Anterior cingulate cortex (tissue), 58 donors: ENCODE data around the gene NOC3L.
"Not testable (repeated sequence)": the region's sequence is repeated elsewhere in the genome, so short reads cannot be mapped to it uniquely, and the experiment has no call there.

ENCODE experiments used
- DNase-seq, 58 donors: peaks; one replicate each; lab custom pipeline; 2025; lab: John Stamatoyannopoulos, UW

The NOC3L gene, protein sequence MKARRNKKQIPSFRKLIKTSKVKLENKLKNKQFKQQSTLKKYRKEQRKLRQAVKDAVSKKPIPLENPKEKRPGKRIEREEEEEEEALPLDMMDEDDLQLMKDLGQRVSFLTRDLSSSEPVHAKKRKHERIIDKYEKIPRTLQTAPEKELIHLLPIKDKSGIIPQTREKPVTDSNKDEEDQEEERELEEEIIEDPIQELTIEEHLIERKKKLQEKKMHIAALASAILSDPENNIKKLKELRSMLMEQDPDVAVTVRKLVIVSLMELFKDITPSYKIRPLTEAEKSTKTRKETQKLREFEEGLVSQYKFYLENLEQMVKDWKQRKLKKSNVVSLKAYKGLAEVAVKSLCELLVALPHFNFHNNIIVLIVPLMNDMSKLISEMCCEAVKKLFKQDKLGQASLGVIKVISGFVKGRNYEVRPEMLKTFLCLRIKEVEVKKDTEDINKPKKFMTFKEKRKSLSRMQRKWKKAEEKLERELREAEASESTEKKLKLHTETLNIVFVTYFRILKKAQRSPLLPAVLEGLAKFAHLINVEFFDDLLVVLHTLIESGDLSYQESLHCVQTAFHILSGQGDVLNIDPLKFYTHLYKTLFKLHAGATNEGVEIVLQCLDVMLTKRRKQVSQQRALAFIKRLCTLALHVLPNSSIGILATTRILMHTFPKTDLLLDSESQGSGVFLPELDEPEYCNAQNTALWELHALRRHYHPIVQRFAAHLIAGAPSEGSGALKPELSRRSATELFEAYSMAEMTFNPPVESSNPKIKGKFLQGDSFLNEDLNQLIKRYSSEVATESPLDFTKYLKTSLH

DNA sequence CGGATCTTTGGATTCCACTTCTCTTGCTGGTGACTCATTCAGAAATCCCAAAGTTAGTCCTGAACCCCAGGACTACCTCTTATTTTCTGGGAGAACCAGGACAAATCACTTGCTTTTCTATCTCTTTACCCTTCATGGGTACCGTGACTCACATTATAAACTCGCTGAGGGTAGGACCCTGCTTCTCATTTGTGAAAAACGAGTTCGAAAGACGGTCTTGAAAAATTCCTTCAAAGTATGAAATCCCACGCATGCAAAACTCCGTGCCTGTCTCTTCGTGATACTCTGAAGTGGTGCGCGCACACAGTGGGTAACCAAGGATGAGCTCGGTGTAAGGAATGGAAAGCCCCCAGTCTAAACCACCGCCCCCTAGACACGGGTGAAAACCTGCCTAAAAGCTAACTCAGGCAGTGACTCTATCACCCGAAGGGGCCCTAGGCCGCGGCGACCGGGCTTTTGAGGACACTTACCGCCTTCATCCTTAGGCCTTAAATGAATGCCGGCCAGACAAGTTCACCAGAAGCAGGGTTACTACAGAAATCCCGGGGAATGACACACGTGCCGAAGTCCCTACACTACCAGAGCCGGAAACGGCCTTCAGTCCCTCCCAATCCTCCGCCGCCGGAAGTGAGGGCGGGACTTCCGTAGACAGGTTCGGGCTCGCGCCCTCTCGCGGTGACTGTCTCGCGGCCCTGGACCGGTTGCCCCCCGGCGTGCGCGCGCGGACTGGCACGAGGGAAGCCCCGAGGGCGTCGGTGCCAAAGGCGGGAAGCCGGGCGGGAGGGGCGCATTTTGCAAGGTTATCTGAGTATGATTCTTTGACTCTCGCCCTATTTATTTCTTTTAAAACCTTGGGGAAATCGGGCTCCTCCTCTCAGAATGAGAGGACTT, at the start of gene NOC3L:
NOC3L (minus strand) TSS at position 580 of the 891 bp plus-strand sequence; CDS start at position 479, 101 bp downstream.
- peak; percentile 56 to 99 (median 91) for DNase-seq

DNA sequence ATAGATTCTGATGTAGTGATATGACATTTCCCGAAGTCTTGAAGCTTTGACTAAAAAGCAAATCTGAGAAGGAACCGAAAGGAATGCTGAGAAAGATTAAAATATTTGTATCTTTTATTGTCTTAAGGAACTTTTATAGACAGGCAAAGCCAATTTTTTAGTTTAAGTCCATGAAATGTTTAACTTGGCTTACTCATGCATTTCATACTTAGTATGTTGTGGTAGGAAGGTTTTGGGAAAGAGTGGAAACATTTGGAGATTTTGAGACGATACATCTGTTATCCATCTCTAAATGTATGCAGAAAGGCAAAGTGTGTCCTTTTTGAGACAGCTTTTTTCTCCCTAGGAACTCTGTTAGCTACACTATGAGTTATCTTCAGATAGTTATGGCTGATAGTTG, 49.7 kb upstream of the NOC3L start:
- DNase-seq: no peak

DNA sequence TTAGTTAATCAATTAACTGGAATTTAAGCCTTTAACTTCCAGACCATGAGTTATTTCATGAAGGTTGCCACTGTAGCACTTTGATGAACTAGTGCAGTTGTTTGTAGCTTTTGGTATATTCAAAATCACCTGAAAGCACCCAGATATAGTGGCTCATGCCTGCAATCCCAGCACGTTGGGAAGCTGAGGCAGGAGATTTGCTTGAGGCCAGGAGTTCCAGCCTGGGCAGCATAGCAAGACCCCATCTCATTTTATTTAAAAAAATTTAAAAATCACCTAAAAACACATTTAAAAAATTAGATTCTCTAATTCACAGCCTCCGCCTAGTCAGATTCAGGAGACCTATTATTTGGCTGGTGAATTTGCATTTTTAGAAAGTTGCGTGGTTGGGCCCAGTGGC, 48.6 kb upstream of the NOC3L start:
- DNase-seq: no peak

DNA sequence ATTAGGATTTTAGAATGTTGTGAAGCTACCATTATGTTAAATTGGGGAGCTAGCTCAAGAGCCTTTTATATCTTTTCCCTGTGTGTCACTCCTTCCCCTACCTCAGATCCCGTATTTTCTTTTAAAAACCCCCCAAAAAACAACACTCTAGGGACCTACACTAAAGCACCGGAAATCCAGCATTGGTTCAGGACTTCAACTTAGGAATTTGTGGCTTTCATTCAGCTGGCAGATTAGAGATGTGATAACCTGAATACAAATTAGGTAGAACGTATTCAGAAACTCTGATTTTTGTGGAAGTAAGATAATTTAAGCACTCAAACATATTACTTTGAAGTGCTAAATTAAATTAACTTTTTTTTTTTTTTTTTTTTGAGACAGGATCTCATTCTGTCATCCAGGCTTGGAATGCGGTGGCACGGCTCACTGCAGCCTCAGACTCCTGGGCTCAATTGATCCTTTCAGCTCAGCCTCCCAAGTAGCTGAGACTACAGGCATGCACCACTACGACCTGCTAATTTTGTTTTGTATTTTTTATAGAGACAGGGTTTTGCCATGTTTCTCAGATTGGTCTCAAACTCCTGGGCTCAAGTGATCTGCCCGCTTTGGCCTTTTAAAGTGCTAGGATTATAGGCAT, 46.4 kb upstream of the NOC3L start:
- no peak for DNase-seq

DNA sequence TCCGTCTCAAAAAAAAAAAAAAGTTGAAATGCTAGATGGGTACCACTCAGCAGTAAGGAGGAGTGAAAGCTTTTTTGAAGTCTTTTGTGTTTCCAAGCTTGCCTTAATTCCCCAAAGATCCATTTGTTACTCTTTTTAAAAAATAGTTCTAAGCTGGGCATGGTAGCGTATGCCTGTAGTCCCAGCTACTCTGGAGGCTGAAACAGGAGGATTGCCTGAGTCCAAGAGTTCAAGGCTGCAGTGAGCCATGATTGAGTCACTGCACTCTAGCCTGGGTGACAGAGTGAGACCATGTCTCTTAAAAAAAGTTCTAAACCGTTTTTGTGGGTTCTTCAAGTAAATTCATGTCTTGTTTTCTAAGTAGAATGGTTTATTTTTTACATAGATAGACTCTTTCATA, 44.9 kb upstream of the NOC3L start:
- no peak for DNase-seq

DNA sequence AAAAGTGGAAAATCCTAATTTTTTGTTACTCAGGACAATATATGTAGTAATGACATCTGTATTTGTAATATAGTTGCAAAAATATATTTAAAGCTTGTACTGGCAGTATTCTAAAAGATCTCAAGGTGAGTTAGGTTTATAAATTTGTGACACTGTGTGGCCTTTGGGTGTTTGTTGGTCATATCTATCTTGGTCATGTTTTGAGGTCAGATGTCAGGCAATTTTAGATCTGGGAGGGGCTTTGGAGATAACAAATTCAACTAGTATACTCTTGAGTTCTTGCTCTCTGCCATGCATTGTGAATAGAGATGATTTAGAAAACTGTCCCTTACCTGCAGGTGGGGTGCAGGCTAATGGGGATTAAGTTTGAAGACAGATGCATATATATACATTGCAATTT, 42.7 kb upstream of the NOC3L start:
- no peak for DNase-seq

DNA sequence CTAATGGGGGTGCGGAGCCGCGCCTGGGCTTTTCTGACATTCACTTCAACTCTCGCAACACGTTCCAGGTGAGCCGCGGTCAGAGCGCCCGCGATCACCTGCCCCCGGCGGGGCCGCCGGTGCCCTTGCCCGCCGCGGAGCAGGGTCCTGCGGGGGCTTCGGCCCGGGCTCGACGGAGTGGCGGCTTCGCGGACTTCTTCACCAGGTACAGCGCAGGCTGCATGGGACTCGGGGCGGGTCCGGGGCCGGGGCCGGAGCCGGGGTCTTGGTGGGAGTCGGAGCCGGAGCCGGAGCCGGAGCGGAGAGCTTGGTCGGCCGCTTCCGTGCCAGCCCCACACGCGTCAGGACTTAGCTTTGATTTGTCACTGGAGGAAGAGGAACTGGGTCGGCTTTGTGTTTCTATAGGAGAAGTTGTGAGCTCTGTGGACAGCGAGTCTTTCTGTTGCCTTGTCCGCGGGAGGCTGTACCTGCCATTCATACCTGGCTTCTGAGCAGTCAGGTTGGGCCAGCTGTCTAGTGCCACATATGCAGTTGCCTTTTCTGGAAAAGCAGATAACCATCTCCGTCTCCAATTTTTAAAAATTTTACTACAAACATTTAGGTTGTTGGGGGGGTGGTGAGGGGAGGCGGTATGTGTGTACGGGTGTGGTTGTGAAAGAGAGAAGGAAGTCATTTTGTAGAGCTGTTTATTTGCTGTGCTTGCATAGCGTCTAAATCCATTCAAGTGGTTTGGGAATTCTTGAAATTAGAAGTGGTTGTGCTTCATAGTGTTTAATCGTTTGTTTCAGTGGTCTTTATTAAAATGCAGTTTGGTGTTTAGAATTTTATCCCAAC, 40.9 kb upstream of the NOC3L start:
- DNase-seq: peak in 49 of 58 donors; percentile 4 to 67 (median 33)

DNA sequence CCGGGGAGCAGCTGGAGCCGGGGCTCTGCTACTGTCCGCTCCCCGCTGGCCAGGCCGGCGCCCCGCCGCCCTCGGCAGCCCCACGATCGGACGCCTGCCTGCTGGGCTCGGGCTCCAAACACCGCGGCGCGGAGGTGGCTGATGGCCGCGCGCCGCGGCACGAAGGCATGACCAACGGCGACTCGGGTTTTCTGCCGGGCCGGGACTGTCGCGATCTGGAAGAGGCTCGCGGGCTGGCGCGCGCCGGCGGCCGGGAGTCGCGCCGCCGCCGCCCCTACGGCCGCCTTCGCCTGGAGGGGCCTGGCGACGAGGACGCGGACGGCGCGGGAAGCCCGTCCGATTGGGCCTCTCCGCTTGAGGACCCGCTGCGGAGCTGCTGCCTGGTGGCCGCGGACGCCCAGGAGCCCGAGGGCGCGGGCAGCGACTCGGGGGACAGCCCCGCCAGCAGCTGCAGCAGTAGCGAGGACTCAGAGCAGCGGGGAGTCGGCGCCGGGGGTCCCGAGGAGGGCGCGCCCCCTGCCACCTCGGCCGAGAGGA, 40.2 kb upstream of the NOC3L start:
- peak in 21 of 58 donors; percentile 21 to 75 (median 47) for DNase-seq

DNA sequence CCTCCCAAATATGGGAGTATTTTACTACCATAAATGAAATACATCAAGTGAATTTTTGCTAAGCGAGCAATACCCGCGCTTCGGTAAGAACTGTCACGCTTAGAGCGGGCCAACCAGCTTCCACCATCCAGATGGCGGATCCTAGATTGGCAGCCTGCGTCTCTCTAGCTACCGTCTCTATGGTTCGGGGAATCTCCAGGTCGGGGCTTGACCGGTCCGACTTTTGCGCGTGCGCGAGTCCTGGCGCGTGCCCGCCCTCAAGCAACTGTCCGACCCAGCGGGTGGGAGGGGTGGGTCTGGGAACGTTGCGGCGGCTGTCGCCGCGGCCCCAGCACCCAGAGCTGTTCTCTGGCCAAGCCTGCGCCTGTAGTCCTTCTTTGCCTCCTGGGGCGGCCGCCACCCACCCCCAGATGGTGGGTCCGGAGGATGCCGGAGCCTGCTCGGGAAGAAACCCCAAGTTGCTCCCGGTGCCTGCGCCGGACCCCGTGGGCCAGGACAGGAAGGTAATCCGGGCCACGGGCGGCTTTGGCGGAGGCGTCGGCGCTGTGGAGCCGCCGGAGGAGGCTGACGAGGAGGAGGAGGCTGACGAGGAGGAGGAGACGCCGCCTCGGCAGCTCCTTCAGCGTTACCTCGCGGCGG, 39.6 kb upstream of the NOC3L start, which contains the start of gene TBC1D12:
TBC1D12 (plus strand) TSS at position 338 of the 639 bp plus-strand sequence; CDS start at position 411, 73 bp downstream.
- peak; percentile 58 to 97 (median 94) for DNase-seq

DNA sequence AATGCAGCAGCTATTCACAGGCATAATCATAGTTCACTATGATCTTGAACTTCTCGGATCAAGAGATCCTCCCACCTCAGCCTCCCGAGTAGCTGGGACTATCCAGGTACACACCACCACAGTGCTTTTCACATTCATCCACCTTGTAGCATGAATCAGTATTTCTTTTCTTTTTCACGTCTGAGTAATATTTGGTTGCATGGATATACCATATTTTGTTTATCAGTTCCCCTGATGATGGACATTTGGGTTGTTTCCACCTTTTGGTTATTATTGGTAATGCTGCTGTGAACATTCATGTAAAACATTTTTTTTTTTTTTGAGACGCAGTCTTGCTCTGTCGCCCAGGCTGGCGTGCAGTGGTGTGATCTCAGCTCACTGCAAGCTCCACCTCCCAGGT, 36.0 kb upstream of the NOC3L start:
- no peak for DNase-seq

DNA sequence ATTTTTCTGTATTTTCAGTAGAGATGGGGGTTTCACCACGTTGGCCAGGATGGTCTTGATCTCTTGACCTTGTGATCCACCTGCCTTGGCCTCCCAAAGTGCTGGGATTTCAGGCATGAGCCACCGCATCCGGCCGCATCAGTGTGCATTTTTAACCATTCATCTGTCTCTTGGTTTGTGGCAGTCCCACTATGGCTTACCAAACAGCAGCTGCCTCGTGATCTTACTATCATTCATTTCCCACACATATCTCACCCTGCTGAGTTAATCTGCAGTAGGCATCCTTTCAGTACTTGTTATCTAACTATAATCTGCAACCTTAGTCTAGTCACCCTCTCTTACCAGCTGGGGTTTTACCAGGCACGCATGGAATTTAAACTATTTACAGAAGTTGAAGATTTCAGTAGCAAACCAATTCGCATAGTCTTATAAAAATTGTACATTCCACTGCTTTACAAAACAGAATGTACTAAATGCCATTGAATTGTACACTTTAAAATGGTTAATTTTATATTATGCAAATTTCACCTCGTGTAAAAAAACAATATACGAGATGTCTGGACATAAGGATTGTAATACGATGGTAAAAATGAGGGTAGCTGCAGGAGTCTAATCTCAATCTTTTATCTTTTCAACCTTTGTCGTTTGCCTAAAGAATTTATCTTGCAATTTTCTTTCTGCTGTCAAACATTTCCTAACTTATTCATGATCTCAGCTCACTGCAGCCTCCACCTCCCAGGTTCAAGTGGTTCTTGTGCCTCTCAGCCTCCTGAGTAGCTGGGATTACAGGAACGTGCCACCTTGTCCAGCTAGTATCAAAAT, 35.0 kb upstream of the NOC3L start:
- no peak for DNase-seq

DNA sequence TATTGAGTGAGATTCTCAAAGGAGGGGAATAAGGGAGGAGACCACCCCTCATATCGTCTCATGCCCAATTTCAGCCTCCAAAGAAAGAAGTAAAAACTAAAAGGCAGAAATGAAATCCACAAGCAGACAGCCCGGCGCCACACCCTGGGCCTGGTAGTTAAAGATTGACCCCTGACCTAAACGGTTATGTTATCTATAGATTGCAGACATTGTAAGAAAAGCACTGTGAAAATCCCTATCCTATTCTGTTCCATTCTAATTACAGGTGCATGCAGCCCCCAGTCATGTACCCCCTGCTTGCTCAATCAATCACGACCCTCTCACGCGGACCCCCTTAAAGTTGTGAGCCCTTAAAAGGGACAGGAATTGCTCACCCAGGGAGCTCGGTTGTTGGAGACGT, 29.4 kb upstream of the NOC3L start:
- not testable (repeated sequence) for DNase-seq

DNA sequence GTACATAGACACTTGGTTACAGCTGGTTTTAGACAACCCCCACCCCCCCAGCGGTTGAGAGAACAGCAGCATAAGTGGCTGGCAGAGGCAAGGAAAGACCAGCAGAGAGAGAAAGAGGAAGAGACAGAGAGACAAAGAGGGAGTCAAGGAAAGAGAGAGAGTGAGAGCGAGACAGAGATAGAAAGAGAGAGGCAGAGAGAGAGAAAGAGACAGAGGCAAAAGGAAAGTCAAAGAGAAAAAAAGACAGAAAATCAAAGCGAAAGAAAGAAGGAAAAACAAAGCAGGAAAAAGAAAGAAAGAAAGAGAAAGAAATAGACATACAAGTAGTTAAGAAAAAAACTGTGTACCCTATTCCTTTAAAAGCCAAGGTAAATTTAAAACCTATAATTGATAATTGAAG, 23.0 kb upstream of the NOC3L start:
- DNase-seq: not testable (repeated sequence)

DNA sequence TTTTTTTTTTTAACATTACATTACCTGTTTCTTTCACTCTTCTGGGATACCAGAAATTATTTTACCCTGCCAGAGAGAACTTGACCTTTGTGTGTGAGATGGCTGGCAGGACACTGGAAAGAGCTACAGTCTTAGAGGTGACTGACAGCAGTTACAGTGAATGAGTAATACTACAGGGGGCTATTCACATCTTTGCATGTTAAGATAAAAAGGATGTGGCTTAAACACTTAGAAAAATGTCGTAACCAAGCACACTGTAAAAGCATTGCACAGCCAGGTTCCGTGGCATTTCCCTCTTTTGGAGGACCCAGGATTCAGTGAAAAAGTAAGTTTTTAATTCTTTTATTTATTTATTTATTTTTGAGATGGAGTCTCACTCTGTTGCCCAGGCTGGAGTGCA, 20.8 kb upstream of the NOC3L start:
- DNase-seq: no peak

DNA sequence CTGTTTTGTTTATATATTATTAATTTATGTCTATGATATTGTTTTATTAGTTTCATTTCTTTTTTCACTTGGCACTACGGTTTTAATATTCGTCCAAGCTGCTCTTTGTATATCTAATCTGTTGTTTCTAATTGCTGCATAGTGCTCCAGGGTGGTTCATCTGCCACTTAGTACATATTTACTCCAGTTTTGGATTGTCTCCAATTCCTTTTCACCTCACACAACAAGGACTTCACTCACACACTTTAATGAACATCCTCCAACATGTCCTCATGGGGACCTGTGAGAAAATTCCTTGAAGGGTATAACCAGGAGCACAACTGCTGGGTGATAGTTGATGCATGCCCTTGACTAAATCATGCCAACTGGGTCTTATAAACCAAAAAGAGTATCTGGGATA, 14.1 kb upstream of the NOC3L start:
- no peak for DNase-seq

DNA sequence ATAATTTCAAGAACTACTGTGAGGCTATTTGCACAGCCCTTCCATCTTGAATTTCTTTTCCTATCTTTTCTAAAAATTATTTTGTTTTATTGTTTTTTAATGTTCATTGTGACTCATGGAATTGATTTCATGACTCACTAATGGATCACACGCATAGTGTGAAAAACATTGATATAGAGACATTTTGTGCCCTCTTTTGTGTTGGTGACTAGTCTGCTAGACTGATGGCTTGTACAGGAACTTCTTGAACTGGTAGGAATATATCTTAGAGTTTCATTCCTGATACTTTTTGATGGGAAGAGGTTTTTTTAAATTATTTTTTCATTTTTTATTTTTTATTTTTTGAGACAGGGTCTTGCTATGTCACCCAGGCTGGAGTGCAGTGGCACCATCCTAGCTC, 12.6 kb upstream of the NOC3L start:
- no peak for DNase-seq

DNA sequence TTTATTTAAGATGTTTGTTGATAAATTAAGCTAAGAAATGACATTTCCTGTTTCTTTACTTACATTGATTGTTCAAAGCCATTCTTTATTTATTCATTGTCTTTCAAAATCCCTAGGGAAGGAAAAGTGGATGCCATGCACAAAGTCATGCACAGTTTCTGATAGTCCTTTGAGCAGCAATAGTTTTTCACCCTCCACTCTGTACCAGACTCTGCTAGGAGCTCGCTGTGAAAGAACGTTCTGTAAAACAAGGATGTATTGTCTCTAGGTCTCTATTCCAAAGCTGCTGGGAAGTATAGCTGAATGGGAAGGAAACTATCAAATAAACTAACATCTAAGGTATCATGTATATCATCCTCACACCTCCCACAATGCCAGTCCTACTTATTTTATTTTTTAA, 7.8 kb upstream of the NOC3L start:
- DNase-seq: peak in 17 of 58 donors; percentile 2 to 89 (median 29)
